ENCODE data around the gene REXO1. TPM values are rescaled to one million over a fixed set of nuclear protein-coding genes. Genes with fewer than 3 reads are reported as not detected.

The REXO1 gene
- total and polyA plus RNA-seq, 9 of the 15 experiments (the other 6 are each of a cell fraction or from before 2014, with no cell fraction given) = 0.04 to 63.3 (median 15.8) TPM

GRCh38 chr19:1789261-1790041 lies 58.8 kb downstream of the REXO1 start (continued):
- no peak for TF ChIP-seq SAP30 (IDR thresholded peaks at IDR 0.05; ENCODE audit: borderline replicate concordance, insufficient read depth, low read depth, low read length, poor library complexity, severe bottlenecking)
- no peak for TF ChIP-seq TEAD4 (IDR thresholded peaks at IDR 0.05; ENCODE audit: low read length)
- no peak for TF ChIP-seq TEAD4 (CRISPR knock-in tag; IDR thresholded peaks at IDR 0.05; ENCODE audit: borderline replicate concordance)
- TF ChIP-seq ZNF407 (IDR thresholded peaks at IDR 0.05; ENCODE audit: low read depth) = no peak
- TF ChIP-seq FOXA1 (IDR thresholded peaks at IDR 0.05; ENCODE audit: borderline replicate concordance) = no peak
- no peak for TF ChIP-seq SRSF9 (IDR thresholded peaks at IDR 0.05; ENCODE audit: borderline replicate concordance, low read depth, low read length)
- no peak for TF ChIP-seq CCNT2 (IDR thresholded peaks at IDR 0.05; ENCODE audit: borderline replicate concordance, extremely low read depth, insufficient read length, low read depth, low read length)
- TF ChIP-seq ZNF184 (CRISPR knock-in tag; IDR thresholded peaks at IDR 0.05) = no peak
- peak in 1 of 2 experiments; percentile 3 for TF ChIP-seq E2F6 (IDR thresholded peaks at IDR 0.05; ENCODE audit: borderline replicate concordance in 1 of 2, extremely low read depth in 1 of 2, insufficient read depth in 1 of 2, insufficient read length in 1 of 2, low read depth in 1 of 2, low read length in 1 of 2, poor library complexity in 1 of 2, severe bottlenecking in 1 of 2)
- no peak for TF ChIP-seq HMBOX1 (IDR thresholded peaks at IDR 0.05)
- no peak for TF ChIP-seq ATF1 (CRISPR knock-in tag; IDR thresholded peaks at IDR 0.05)
- TF ChIP-seq ATF1 (tag; IDR thresholded peaks at IDR 0.05) = no peak
- no peak for TF ChIP-seq JUN (IDR thresholded peaks at IDR 0.05; ENCODE audit: borderline replicate concordance, low read depth, low read length)
- TF ChIP-seq JUN (CRISPR knock-in tag; IDR thresholded peaks at IDR 0.05; ENCODE audit: borderline replicate concordance) = no peak
- no peak for TF ChIP-seq IRF9 (tag; IDR thresholded peaks at IDR 0.05)

Measured in K562 (cell line).